ENCODE results near the gene TOR4A.

The TOR4A gene

DNA sequence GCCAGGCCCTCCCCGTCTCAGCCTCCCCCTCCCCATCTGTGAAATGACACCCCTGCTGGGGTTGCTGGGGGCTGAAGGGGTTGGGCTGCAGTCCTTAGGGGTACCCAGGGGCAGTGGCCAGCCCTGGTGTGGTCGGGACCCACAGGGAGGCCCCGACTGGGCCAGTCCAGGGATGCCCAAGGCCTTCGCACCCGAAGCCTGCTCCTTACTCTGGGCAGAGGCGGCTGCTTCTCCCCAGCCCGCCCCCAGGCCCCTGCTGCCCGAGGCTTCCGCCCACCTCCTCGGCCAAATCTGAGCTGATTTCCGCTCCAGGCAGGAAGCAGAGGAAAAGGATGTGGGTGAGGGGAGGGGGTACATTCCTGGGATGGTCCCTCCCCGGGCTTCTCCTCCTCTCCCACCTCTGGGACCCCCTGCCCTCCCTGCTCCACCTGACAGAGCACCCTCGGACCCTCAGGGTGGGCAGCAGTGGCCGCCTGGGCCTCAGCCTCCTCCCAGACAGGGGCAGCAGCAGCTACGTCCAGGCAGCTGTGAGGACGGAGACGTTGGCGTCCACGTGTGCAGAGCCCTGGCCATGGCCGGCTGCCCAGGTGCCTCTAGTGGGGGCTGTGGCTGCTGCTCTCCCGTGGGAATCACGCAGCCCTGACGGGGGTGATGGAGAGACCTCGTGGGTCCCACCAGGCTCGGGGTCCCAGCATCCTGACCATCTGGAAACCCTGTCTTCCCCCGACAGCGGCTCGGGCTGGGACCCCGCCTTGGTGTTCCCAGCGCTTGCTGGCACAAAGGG is 28.7 kb downstream of the TOR4A start:
- Mint-ChIP-seq H3K9me3 (no peaks in the 10 kb centered on the region), H3K27me3 (ENCODE audit: low read depth) (no peaks in the 10 kb centered on the region), H3K4me1 (ENCODE audit: low read depth) (peaks cover 3% of the 10 kb centered on the region), H3K36me3 (ENCODE audit: low read depth) (no peaks in the 10 kb centered on the region), H3K27ac (no peak overlapping the region), H3K4me3 (no peak overlapping the region)

DNA sequence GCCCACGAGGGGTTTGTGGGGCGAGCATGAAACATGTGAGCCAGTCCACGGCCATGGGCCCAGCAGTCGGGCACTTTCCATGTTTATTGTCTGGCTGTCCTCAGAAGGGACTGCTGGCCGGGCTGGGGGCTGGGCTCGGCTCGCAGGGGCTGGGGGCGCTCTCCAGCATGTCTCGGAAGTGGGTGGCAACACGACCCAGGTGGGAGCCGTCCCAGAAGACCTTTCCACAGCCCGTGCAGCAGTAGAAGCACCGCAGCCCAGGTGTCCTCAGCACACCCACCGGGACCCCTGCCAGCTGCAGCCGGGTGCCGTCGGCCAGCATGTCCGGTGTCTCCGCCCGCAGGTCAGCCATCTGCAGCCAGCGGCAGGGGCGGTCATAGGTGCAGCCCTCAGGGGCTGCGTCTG is 29.3 kb downstream of the TOR4A start:
- no peak overlapping the region for H3K27ac Mint-ChIP-seq

DNA sequence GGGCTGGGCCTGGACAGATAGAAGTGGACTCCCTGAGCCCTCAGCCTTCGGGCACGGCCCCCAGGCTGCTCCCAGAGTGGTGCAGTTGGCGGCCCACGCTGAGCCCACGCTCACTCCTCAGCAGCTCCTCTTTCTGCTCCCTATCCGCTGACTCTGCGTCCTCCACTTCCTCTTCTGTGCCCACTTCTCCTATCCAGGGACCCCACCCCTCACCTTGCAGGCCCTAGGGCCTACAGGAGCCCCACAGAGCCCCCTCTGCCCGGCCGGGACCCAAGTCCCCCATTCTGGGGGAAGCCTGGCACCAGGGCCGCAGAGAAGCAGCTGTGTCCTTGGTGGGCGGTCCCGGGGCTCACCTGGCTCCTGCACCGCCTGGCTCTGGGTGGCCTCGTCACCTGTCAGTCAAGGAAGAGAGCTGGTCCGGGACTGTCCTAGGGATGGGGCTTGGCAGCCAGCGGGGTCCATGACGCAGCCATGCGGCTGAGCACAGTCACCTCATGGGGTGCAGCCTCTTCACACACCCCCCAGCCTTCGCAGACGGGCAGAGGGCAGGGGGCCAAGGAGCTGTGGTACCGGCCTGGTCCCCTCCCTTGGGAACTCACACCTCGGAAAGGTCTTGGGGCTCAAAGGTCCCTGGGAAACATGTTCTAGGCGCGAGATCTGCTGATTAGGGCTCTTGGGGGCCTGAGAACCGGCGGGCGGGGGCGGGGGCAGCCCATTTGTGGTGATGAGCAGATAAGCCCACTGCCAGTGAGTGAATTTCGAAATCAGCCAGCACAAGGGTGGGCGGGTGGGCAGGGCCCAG is 29.9 kb downstream of the TOR4A start:
- no peak overlapping the region for H3K4me3 Mint-ChIP-seq
- H3K9me3 Mint-ChIP-seq: no peaks in the 10 kb centered on the region
- no peak overlapping the region for H3K27ac Mint-ChIP-seq
- H3K27me3 Mint-ChIP-seq (ENCODE audit: low read depth): no peaks in the 10 kb centered on the region
- no peaks in the 10 kb centered on the region for H3K36me3 Mint-ChIP-seq (ENCODE audit: low read depth)
- peaks cover 3% of the 10 kb centered on the region for H3K4me1 Mint-ChIP-seq (ENCODE audit: low read depth)

More for the DNA sequence above, 29.3 kb downstream of the TOR4A start:
- Mint-ChIP-seq H3K27me3 (ENCODE audit: low read depth) (no peaks in the 10 kb centered on the region), H3K4me3 (no peak overlapping the region), H3K9me3 (no peaks in the 10 kb centered on the region), H3K36me3 (ENCODE audit: low read depth) (no peaks in the 10 kb centered on the region), H3K4me1 (ENCODE audit: low read depth) (peaks cover 3% of the 10 kb centered on the region)

- Mint-ChIP-seq H3K9me3 (no peaks in the 10 kb centered on the region), H3K4me3 (no peak overlapping the region), H3K4me1 (ENCODE audit: low read depth) (peaks cover 3% of the 10 kb centered on the region), H3K27me3 (ENCODE audit: low read depth) (no peaks in the 10 kb centered on the region), H3K27ac (no peak overlapping the region), H3K36me3 (ENCODE audit: low read depth) (no peaks in the 10 kb centered on the region)
Observed at GRCh38 chr9:137308057-137308619, 30.6 kb downstream of the TOR4A start.

DNA sequence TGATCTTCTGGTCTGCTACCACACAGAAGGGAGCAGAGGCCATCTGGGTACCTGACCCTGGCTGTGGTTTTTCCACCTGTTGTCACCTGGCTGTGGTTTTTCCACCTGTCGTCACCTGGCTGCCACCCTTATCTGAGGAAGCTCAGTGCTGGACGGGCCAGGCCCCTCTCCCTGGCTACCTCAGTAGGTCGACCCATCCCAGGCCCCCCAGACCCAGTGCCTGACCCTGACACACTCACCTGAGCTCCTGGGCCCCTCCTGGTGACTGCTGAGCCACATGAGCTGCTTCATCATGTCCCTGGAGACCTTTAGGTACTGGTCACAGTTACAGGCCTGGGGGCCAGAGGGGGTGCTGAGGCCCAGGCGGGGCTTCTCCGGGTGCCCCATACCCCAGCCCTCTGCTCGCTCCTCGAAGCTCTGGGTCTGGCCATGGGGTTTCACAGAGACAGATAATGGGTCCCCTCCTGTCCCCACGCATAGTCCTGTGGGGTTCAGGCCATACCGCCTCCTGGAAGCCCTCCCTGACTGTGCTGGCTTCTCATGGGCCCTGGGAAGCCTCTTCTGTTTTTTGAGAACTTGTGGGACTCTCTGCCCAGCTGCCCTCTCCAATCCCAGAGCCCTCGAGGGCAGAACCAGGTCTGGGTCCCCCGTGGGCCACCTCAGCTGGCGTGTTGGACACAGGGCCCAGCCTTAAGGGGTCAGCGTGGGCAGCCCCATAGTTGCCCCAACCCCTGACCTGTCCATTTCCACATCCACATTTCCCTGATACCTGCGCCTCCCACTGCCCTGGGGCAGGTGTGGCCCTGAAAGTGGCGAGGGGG is 32.1 kb downstream of the TOR4A start:
- Mint-ChIP-seq H3K4me3 (no peak overlapping the region), H3K27ac (no peak overlapping the region), H3K27me3 (ENCODE audit: low read depth) (no peaks in the 10 kb centered on the region), H3K9me3 (no peaks in the 10 kb centered on the region), H3K4me1 (ENCODE audit: low read depth) (peaks cover 3% of the 10 kb centered on the region), H3K36me3 (ENCODE audit: low read depth) (no peaks in the 10 kb centered on the region)

GRCh38 chr9:137310189-137311052 is 32.9 kb downstream of the TOR4A start:
- H3K4me1 Mint-ChIP-seq (ENCODE audit: low read depth): peaks cover under 1% of the 10 kb centered on the region

DNA sequence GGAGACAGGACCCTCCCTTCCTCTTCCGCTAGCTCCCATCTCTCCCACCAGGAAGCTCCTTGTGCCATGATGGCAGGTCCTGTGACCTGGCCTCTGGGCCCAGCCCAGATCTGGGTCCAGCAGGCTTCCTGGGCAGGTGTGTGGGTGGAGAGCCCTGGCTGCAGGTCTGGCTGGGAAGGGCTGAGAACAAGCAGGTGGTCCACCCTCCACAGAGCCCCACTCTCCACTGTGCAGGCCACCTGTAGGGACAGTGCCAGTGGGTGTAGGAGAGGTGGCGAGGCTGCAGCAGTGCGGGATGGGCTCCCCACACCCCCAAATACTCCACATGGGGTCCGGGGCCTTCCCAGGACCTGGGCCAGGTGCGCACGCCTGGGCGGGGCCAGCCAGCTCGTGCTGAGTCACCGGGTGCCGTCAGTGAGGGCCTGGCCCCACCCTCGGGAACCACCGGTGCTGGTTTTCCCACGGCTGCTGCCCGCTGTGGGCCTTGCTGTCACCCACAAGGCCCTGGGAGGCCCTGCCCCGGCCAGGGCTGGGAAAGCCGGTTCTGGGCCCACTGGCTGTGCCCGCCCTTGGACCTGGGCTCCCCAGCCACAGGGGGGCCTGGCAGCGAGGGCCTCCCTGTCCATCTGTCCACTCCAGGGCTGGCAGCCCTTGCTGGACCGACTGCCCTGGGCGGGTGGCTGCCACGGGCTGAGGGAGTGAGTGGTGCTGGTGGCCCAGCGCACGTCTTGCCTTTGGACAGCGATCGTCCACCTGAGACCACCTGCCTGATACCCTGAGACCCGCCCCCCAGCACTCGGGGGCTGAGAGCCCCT is 33.9 kb downstream of the TOR4A start:
- Mint-ChIP-seq H3K27ac (no peak overlapping the region), H3K9me3 (no peaks in the 10 kb centered on the region), H3K36me3 (ENCODE audit: low read depth) (no peaks in the 10 kb centered on the region), H3K4me3 (no peak overlapping the region), H3K27me3 (ENCODE audit: low read depth) (no peaks in the 10 kb centered on the region), H3K4me1 (ENCODE audit: low read depth) (no peaks in the 10 kb centered on the region)

More at GRCh38 chr9:137310189-137311052, 32.9 kb downstream of the TOR4A start:
- Mint-ChIP-seq H3K27me3 (ENCODE audit: low read depth) (no peaks in the 10 kb centered on the region), H3K36me3 (ENCODE audit: low read depth) (no peaks in the 10 kb centered on the region), H3K9me3 (no peaks in the 10 kb centered on the region), H3K27ac (no peak overlapping the region), H3K4me3 (no peak overlapping the region)

- no peaks in the 10 kb centered on the region for H3K9me3 Mint-ChIP-seq
- H3K27me3 Mint-ChIP-seq (ENCODE audit: low read depth): no peaks in the 10 kb centered on the region
- H3K36me3 Mint-ChIP-seq (ENCODE audit: low read depth): no peaks in the 10 kb centered on the region
- no peak overlapping the region for H3K27ac Mint-ChIP-seq
- H3K4me3 Mint-ChIP-seq: no peak overlapping the region
- no peaks in the 10 kb centered on the region for H3K4me1 Mint-ChIP-seq (ENCODE audit: low read depth)
Observed at GRCh38 chr9:137311986-137312851, 34.7 kb downstream of the TOR4A start.

DNA sequence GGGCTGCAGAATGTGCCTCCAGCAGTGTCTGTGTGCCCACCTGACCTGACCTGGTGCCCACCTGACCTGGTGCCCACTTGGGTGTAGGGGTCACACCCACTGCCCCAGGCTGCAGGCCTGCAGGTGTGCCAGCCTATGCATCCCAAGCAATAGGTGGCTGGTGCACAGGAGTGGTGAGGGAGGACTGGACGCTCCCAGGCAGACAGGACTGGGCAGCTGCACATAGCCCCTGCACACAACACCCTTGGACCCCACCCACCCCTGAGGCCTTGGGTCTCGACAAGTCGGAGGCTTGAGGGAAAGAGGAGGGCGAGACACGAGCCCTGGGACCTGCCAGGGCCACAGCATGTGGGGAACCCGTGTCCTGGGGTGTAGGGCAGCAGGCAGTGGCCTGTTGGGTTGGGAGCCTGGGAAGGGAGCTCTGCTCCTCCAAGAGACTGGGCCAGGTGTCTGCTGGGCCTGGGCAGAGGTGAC is 35.4 kb downstream of the TOR4A start:
- H3K36me3 Mint-ChIP-seq (ENCODE audit: low read depth): no peaks in the 10 kb centered on the region
- no peaks in the 10 kb centered on the region for H3K27me3 Mint-ChIP-seq (ENCODE audit: low read depth)
- H3K27ac Mint-ChIP-seq: no peak overlapping the region
- H3K9me3 Mint-ChIP-seq: no peaks in the 10 kb centered on the region
- H3K4me3 Mint-ChIP-seq: no peak overlapping the region
- H3K4me1 Mint-ChIP-seq (ENCODE audit: low read depth): no peaks in the 10 kb centered on the region

DNA sequence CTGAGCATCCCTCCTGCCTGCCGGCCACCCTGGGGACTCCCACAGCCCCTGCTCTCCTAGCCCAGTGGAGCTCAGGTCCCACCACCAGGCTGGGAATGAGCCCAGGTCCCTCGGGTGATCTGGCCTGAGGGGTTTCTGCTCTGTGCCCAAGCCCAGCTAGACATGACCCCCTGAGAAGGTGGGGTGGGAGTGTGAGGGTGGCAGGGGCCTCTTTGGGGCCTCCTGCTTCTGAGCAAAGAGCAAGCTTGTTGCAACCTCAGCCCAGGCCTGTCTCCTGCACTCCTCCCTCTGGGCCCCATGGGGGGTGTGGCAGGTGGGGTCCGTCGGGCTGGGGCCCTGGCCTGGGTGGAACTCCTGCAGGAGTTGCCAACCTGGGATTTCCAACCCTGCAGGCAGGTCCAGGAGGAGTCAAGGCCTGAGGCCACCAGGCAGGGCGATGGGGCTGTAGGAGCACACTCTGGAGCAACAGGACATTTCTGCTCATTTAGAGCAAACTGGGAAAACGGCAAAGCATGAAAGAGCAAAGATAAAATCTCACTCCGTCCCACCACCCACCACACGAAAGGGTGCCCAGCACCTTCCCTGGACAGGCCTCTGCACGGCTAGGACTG is 35.9 kb downstream of the TOR4A start:
- Mint-ChIP-seq H3K36me3 (ENCODE audit: low read depth) (no peaks in the 10 kb centered on the region), H3K27ac (no peak overlapping the region), H3K9me3 (no peaks in the 10 kb centered on the region), H3K27me3 (ENCODE audit: low read depth) (no peaks in the 10 kb centered on the region), H3K4me3 (no peak overlapping the region), H3K4me1 (ENCODE audit: low read depth) (no peaks in the 10 kb centered on the region)

- Mint-ChIP-seq H3K27ac (no peak overlapping the region), H3K4me1 (ENCODE audit: low read depth) (no peaks in the 10 kb centered on the region), H3K27me3 (ENCODE audit: low read depth) (no peaks in the 10 kb centered on the region), H3K36me3 (ENCODE audit: low read depth) (no peaks in the 10 kb centered on the region), H3K4me3 (no peak overlapping the region), H3K9me3 (no peaks in the 10 kb centered on the region)
Observed at GRCh38 chr9:137313956-137314560, 36.5 kb downstream of the TOR4A start.

Measured in T-helper 1 cell treated with Interleukin-12 subunit alpha and Interleukin-12 subunit beta and Interleukin-4 antibody, amounts not matched to agents 30 μg/mL and 1 μg/mL, for 36 hours (primary cell).